Mesenchymal stem cell (in vitro differentiated cells and primary cell): ENCODE results near the gene CD47.

Experiments used
- DNase-seq: peaks from one replicate; pipeline ENCODE4 v3.0.0-alpha.2; 2013
- H2AFZ ChIP-seq: one replicate; pipeline ENCODE4 v1.6.1; 2013; ENCODE audit warnings: low read depth, mild to moderate bottlenecking, control low read depth, inconsistent platforms, low read length, moderate library complexity
- H2AK5ac ChIP-seq: 2 replicates; pipeline ENCODE4 v1.6.1; 2013; ENCODE audit warnings: low read length, moderate library complexity, mild to moderate bottlenecking, inconsistent platforms; ENCODE audit not compliant: severe bottlenecking
- H2BK120ac ChIP-seq: one replicate; pipeline ENCODE4 v1.6.1; 2013; ENCODE audit warnings: low read depth, mild to moderate bottlenecking, inconsistent platforms, low read length, moderate library complexity
- H2BK12ac ChIP-seq, 2 experiments: one replicate each; pipeline ENCODE4 v1.6.1; 2013; ENCODE audit warnings: inconsistent platforms in 2 of 2, low read length in 2 of 2, mild to moderate bottlenecking in 2 of 2, moderate library complexity in 2 of 2, control low read depth in 1 of 2
- H2BK15ac ChIP-seq: one replicate; pipeline ENCODE4 v1.6.1; 2013; ENCODE audit warnings: mild to moderate bottlenecking, low read depth, inconsistent platforms; ENCODE audit not compliant: poor library complexity, severe bottlenecking
- H2BK5ac ChIP-seq: 2 replicates; pipeline ENCODE4 v1.6.1; 2013; ENCODE audit warnings: low read depth, mild to moderate bottlenecking, low read length, control low read depth, inconsistent platforms; ENCODE audit not compliant: poor library complexity, severe bottlenecking
- H3K14ac ChIP-seq, 2 experiments: one replicate each; pipeline ENCODE4 v1.6.1; 2013; ENCODE audit warnings: inconsistent platforms in 2 of 2, low read length in 2 of 2, control low read depth in 1 of 2, mild to moderate bottlenecking in 1 of 2, moderate library complexity in 1 of 2
- H3K18ac ChIP-seq, 2 experiments: one replicate each; pipeline ENCODE4 v1.6.1; 2013; ENCODE audit warnings: inconsistent platforms in 2 of 2, low read length in 2 of 2, control low read depth in 1 of 2, low read depth in 1 of 2, mild to moderate bottlenecking in 1 of 2
- H3K23ac ChIP-seq, 2 experiments: one replicate each; pipeline ENCODE4 v1.6.1; 2013; ENCODE audit warnings: inconsistent platforms in 2 of 2, low read length in 2 of 2, mild to moderate bottlenecking in 2 of 2, moderate library complexity in 2 of 2, control low read depth in 1 of 2
- H3K27ac ChIP-seq: 2 replicates; pipeline ENCODE4 v1.5.1; 2013; ENCODE audit warnings: mild to moderate bottlenecking, moderate library complexity, low read length, control low read depth, inconsistent platforms; ENCODE audit not compliant: poor library complexity, severe bottlenecking
- H3K27me3 ChIP-seq, 2 experiments: 2 replicates each; pipeline versions ENCODE4 v1.6.1 to v1.7.0; 2013; ENCODE audit warnings: low read length in 2 of 2, mild to moderate bottlenecking in 2 of 2, moderate library complexity in 2 of 2, control low read depth in 1 of 2, inconsistent platforms in 1 of 2; ENCODE audit not compliant: control insufficient read depth in 1 of 2, insufficient read depth in 1 of 2
- H3K36me3 ChIP-seq, 2 experiments: 2 replicates each; pipeline versions ENCODE4 v1.6.1 to v1.7.0; 2013; ENCODE audit warnings: low read length in 2 of 2, control low read depth in 1 of 2, inconsistent platforms in 1 of 2, low read depth in 1 of 2, mild to moderate bottlenecking in 1 of 2; ENCODE audit not compliant: insufficient read depth in 2 of 2, control insufficient read depth in 1 of 2
- H3K4ac ChIP-seq, 2 experiments: one replicate each; pipeline ENCODE4 v1.6.1; 2013; ENCODE audit warnings: inconsistent platforms in 2 of 2, low read length in 2 of 2, mild to moderate bottlenecking in 2 of 2, moderate library complexity in 2 of 2, control low read depth in 1 of 2, low read depth in 1 of 2
- H3K4me1 ChIP-seq: 2 replicates; pipeline ENCODE4 v1.6.1; 2013; ENCODE audit warnings: low read depth, low read length, control low read depth; ENCODE audit not compliant: control insufficient read depth, insufficient read depth
- H3K4me2 ChIP-seq: 2 replicates; pipeline ENCODE4 v1.6.1; 2013; ENCODE audit warnings: low read length, mild to moderate bottlenecking, inconsistent platforms; ENCODE audit not compliant: poor library complexity, severe bottlenecking
- H3K4me3 ChIP-seq, 2 experiments: 2 replicates each; pipeline versions ENCODE4 v1.5.1 to v1.7.0; 2013; ENCODE audit warnings: low read length in 2 of 2, mild to moderate bottlenecking in 2 of 2, control low read depth in 1 of 2, low read depth in 1 of 2; ENCODE audit not compliant: insufficient read depth in 1 of 2
- H3K79me1 ChIP-seq: replicated peaks from 2 replicates; pipeline ENCODE4 v1.6.1; 2013; ENCODE audit warnings: mild to moderate bottlenecking, control low read depth, low read length, inconsistent platforms; ENCODE audit not compliant: poor library complexity, severe bottlenecking
- H3K9ac ChIP-seq: 2 replicates; pipeline ENCODE4 v1.7.0; 2013; ENCODE audit warnings: mild to moderate bottlenecking, low read length, moderate library complexity
- H3K9me3 ChIP-seq: 2 replicates; pipeline ENCODE4 v1.7.0; 2013; ENCODE audit warnings: mild to moderate bottlenecking, low read length; ENCODE audit not compliant: control insufficient read depth
- H4K8ac ChIP-seq: one replicate; pipeline ENCODE4 v1.6.1; 2013; ENCODE audit warnings: inconsistent platforms, mild to moderate bottlenecking, low read length, moderate library complexity
- H4K91ac ChIP-seq: one replicate; pipeline ENCODE4 v1.6.1; 2013; ENCODE audit warnings: mild to moderate bottlenecking, low read length, inconsistent platforms
- WGBS: methylation state at CpG from one replicate; pipeline ENCODE4 v1.1.7; 2013; ENCODE audit warnings: mixed read lengths; 5-methylcytosine and 5-hydroxymethylcytosine counted together

CD47 gene

GRCh38 chr3:108088697-108089096, 2.1 kb downstream of the CD47 start:
- peak; percentile 41 for DNase-seq
- Histone ChIP-seq H2BK5ac (no peak overlapping the region), H3K4ac (no peak overlapping the region), H4K8ac (no peak overlapping the region), H3K18ac (no peak overlapping the region), H2BK15ac (no peak overlapping the region), H3K9ac (peak overlapping the region; percentile 94), H3K23ac (no peak overlapping the region), H2AFZ (no peak overlapping the region), H3K27me3 (no peaks in the 10 kb centered on the region), H3K14ac (no peak overlapping the region), H3K4me3 (peak overlapping the region in 1 of 2 experiments; percentile 97), H3K27ac (no peak overlapping the region), H3K4me1 (peaks cover 5% of the 10 kb centered on the region), H3K36me3 (peaks cover 0 to 3% of the 10 kb centered on the region in 2 experiments), H2AK5ac (no peak overlapping the region), H3K4me2 (peak overlapping the region; percentile 43), H2BK120ac (no peak overlapping the region), H4K91ac (no peak overlapping the region), H3K9me3 (no peaks in the 10 kb centered on the region), H3K79me1 (peaks cover 19% of the 10 kb centered on the region), H2BK12ac (no peak overlapping the region)
- WGBS: 85% methylated on average over 2 of the region's 2 CpGs

- H4K8ac ChIP-seq: no peak overlapping the region
- H3K27me3 ChIP-seq: no peaks in the 10 kb centered on the region
- no peak overlapping the region for H3K23ac ChIP-seq
- H2AK5ac ChIP-seq: no peak overlapping the region
- H3K4me1 ChIP-seq: peaks cover 5% of the 10 kb centered on the region
- H2BK120ac ChIP-seq: no peak overlapping the region
- H3K4ac ChIP-seq: no peak overlapping the region
- no peak for DNase-seq
- no peak overlapping the region for H2AFZ ChIP-seq
- no peak overlapping the region for H3K4me2 ChIP-seq
- H3K27ac ChIP-seq: no peak overlapping the region
- H2BK12ac ChIP-seq: no peak overlapping the region
- H3K4me3 ChIP-seq: peak overlapping the region in 1 of 2 experiments; percentile 97
- no peak overlapping the region for H4K91ac ChIP-seq
- H3K14ac ChIP-seq: no peak overlapping the region
- H3K9ac ChIP-seq: peak overlapping the region; percentile 94
- WGBS: no CpG with 5 or more reads among the region's 4 CpGs
- H3K36me3 ChIP-seq: peaks cover 0 to 3% of the 10 kb centered on the region in 2 experiments
- H3K79me1 ChIP-seq: peaks cover 19% of the 10 kb centered on the region
- no peaks in the 10 kb centered on the region for H3K9me3 ChIP-seq
- no peak overlapping the region for H2BK15ac ChIP-seq
- peak overlapping the region; percentile 47 for H2BK5ac ChIP-seq
- no peak overlapping the region for H3K18ac ChIP-seq
Observed at GRCh38 chr3:108088146-108088545, 2.7 kb downstream of the CD47 start.

GRCh38 chr3:108086653-108087052, 4.2 kb downstream of the CD47 start:
- peaks cover 3% of the 10 kb centered on the region for H3K4me1 ChIP-seq
- no peak overlapping the region for H3K4ac ChIP-seq
- DNase-seq: no peak
- H3K14ac ChIP-seq: no peak overlapping the region
- H3K27me3 ChIP-seq: no peaks in the 10 kb centered on the region
- no peaks in the 10 kb centered on the region for H3K9me3 ChIP-seq
- no peak overlapping the region for H3K9ac ChIP-seq
- H3K36me3 ChIP-seq: peaks cover 0 to 3% of the 10 kb centered on the region in 2 experiments
- no peak overlapping the region for H4K8ac ChIP-seq
- no peak overlapping the region for H2BK15ac ChIP-seq
- no peak overlapping the region for H3K18ac ChIP-seq
- no peak overlapping the region for H3K4me3 ChIP-seq
- H4K91ac ChIP-seq: no peak overlapping the region
- H3K4me2 ChIP-seq: no peak overlapping the region
- no peak overlapping the region for H2AFZ ChIP-seq
- 91% methylated on average over 4 of the region's 4 CpGs for WGBS
- no peak overlapping the region for H3K27ac ChIP-seq
- H2AK5ac ChIP-seq: no peak overlapping the region
- no peak overlapping the region for H3K23ac ChIP-seq
- H3K79me1 ChIP-seq: peaks cover 19% of the 10 kb centered on the region
- H2BK120ac ChIP-seq: no peak overlapping the region
- H2BK12ac ChIP-seq: no peak overlapping the region
- no peak overlapping the region for H2BK5ac ChIP-seq

GRCh38 chr3:108085810-108086350, 5.0 kb downstream of the CD47 start:
- Histone ChIP-seq H2BK12ac (no peak overlapping the region), H3K9ac (no peak overlapping the region), H3K4me3 (no peak overlapping the region), H3K4ac (no peak overlapping the region), H3K36me3 (peaks cover 0 to 3% of the 10 kb centered on the region in 2 experiments), H2AFZ (no peak overlapping the region), H4K91ac (no peak overlapping the region), H3K4me1 (no peaks in the 10 kb centered on the region), H3K4me2 (no peak overlapping the region), H3K27me3 (no peaks in the 10 kb centered on the region), H4K8ac (no peak overlapping the region), H3K23ac (no peak overlapping the region), H2BK5ac (no peak overlapping the region), H2BK120ac (no peak overlapping the region), H2AK5ac (no peak overlapping the region), H2BK15ac (no peak overlapping the region), H3K79me1 (peaks cover 15% of the 10 kb centered on the region), H3K27ac (no peak overlapping the region), H3K9me3 (no peaks in the 10 kb centered on the region), H3K18ac (no peak overlapping the region), H3K14ac (no peak overlapping the region)
- DNase-seq: peak; percentile 52
- WGBS: 73% methylated on average over 2 of the region's 2 CpGs
